Activated CD4-positive, alpha-beta T cell treated with anti-CD3 and anti-CD28 coated beads for 4 hours (primary cell): Measurements from ENCODE around the gene ARL8B.
A peak's percentile ranks its signal among the peaks of the same experiment; 100 is the strongest.
"Not testable (repeated sequence)": the region's sequence is repeated elsewhere in the genome, so short reads cannot be mapped to it uniquely, and the experiment has no call there.

Experiments used
- DNase-seq, 2 donors: peaks; one replicate each; pipeline ENCODE4 v3.0.0-alpha.2; 2020

The ARL8B gene

GRCh38 chr3:5113726-5114125 is 8.4 kb upstream of the ARL8B start:
- DNase-seq: not testable (repeated sequence)

- DNase-seq: no peak
Measured at GRCh38 chr3:5115506-5116162, 6.5 kb upstream of the ARL8B start.

- DNase-seq: no peak
Measured at GRCh38 chr3:5116538-5116937, 5.6 kb upstream of the ARL8B start.

GRCh38 chr3:5120446-5120845 is 1.6 kb upstream of the ARL8B start:
- no peak for DNase-seq

- peak; percentile 13 to 18 for DNase-seq
Measured at GRCh38 chr3:5122741-5123706, 932 bp downstream of the ARL8B start.

GRCh38 chr3:5123937-5124336 is 1.8 kb downstream of the ARL8B start:
- DNase-seq: no peak

GRCh38 chr3:5126586-5126985 is 4.5 kb downstream of the ARL8B start:
- DNase-seq: no peak

GRCh38 chr3:5128849-5129248 is 6.8 kb downstream of the ARL8B start:
- no peak for DNase-seq

GRCh38 chr3:5133239-5134018 is 11.3 kb downstream of the ARL8B start:
- DNase-seq: no peak

GRCh38 chr3:5134019-5134391 is 11.9 kb downstream of the ARL8B start:
- DNase-seq: no peak

- DNase-seq: no peak
Measured at GRCh38 chr3:5134499-5134898, 12.4 kb downstream of the ARL8B start.

- peak; percentile 28 to 35 for DNase-seq
Measured at GRCh38 chr3:5136211-5136918, 14.3 kb downstream of the ARL8B start.

GRCh38 chr3:5136919-5137429 is 14.9 kb downstream of the ARL8B start:
- no peak for DNase-seq

GRCh38 chr3:5138214-5138981 is 16.3 kb downstream of the ARL8B start:
- no peak for DNase-seq

- no peak for DNase-seq
Measured at GRCh38 chr3:5140230-5140621, 18.1 kb downstream of the ARL8B start.

GRCh38 chr3:5140839-5141238 is 18.7 kb downstream of the ARL8B start:
- no peak for DNase-seq

GRCh38 chr3:5141760-5142159 is 19.7 kb downstream of the ARL8B start:
- DNase-seq: no peak

GRCh38 chr3:5143464-5143863 is 21.4 kb downstream of the ARL8B start:
- no peak for DNase-seq

GRCh38 chr3:5144316-5144994 is 22.4 kb downstream of the ARL8B start:
- no peak for DNase-seq

- DNase-seq: no peak
Measured at GRCh38 chr3:5145120-5145519, 23.0 kb downstream of the ARL8B start.

- DNase-seq: not testable (repeated sequence)
Measured at GRCh38 chr3:5147152-5147551, 25.1 kb downstream of the ARL8B start.
